ENCODE data around the gene APBA1. TPM values are rescaled to one million over a fixed set of nuclear protein-coding genes. Genes with fewer than 3 reads are reported as not detected.

APBA1 gene
- polyA plus RNA-seq, 1 donor (not counting 4 experiments of a cell fraction or from before 2014, with no cell fraction given) = 0.66 TPM

GRCh38 chr9:69617006-69617405 is 55.2 kb downstream of the APBA1 start:
- H2AFZ ChIP-seq (ENCODE audit: control insufficient read depth, low read length) = no peak overlapping the region
- H3K4me1 ChIP-seq (ENCODE audit: control insufficient read depth, extremely low read depth, insufficient read depth, low read length) = no peaks in the 10 kb centered on the region
- no peaks in the 10 kb centered on the region for H3K27me3 ChIP-seq (ENCODE audit: control insufficient read depth, extremely low read depth, insufficient read depth, low read length)
- no peaks in the 10 kb centered on the region for H3K9me3 ChIP-seq (ENCODE audit: control insufficient read depth, low read depth, low read length)
- H3K79me2 ChIP-seq (ENCODE audit: control insufficient read depth, insufficient read depth, low read length) = no peaks in the 10 kb centered on the region
- H3K4me2 ChIP-seq (ENCODE audit: control insufficient read depth, extremely low read depth, insufficient read depth, low read depth, low read length) = no peak overlapping the region
- dilution Hi-C loops (cut with MboI; ENCODE audit: extremely low pct_ligation_motif_present, low sequenced_read_pairs) = no loop called here
- no peaks in the 10 kb centered on the region for H4K20me1 ChIP-seq (ENCODE audit: control insufficient read depth, extremely low read depth, insufficient read depth, low read length)
- no peak overlapping the region for H3K27ac ChIP-seq (ENCODE audit: control insufficient read depth, insufficient read depth, low read length)
- H3K9me1 ChIP-seq (ENCODE audit: control insufficient read depth, extremely low read depth, insufficient read depth, low read length) = no peaks in the 10 kb centered on the region
- FAIRE-seq (no peak), DNase-seq (ENCODE audit: low read depth, low spot score) (no peak)
- no peak overlapping the region for H3K4me3 ChIP-seq (ENCODE audit: control insufficient read depth in 2 of 3, extremely low read depth in 1 of 3, insufficient read depth in 2 of 3, low read depth in 1 of 3, low read length in 3 of 3)
- TF ChIP-seq, protein P1, sequence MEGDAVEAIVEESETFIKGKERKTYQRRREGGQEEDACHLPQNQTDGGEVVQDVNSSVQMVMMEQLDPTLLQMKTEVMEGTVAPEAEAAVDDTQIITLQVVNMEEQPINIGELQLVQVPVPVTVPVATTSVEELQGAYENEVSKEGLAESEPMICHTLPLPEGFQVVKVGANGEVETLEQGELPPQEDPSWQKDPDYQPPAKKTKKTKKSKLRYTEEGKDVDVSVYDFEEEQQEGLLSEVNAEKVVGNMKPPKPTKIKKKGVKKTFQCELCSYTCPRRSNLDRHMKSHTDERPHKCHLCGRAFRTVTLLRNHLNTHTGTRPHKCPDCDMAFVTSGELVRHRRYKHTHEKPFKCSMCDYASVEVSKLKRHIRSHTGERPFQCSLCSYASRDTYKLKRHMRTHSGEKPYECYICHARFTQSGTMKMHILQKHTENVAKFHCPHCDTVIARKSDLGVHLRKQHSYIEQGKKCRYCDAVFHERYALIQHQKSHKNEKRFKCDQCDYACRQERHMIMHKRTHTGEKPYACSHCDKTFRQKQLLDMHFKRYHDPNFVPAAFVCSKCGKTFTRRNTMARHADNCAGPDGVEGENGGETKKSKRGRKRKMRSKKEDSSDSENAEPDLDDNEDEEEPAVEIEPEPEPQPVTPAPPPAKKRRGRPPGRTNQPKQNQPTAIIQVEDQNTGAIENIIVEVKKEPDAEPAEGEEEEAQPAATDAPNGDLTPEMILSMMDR (optimal IDR thresholded peaks at IDR 0.05 in 1 of 3, IDR thresholded peaks at IDR 0.05 in 1 of 3, conservative IDR thresholded peaks at IDR 0.05 in 1 of 3; ENCODE audit: extremely low read depth in 1 of 3, insufficient read depth in 2 of 3, low read length in 3 of 3) = no peak
- TF ChIP-seq EZH2 (IDR thresholded peaks at IDR 0.05; ENCODE audit: low read length) = no peak
- no peaks in the 10 kb centered on the region for H3K36me3 ChIP-seq (ENCODE audit: control insufficient read depth in 2 of 2, extremely low read depth in 1 of 2, insufficient read depth in 2 of 2, low read length in 2 of 2)
- H3K9ac ChIP-seq (ENCODE audit: control insufficient read depth, extremely low read depth, insufficient read depth, low read length) = no peak overlapping the region

DNA sequence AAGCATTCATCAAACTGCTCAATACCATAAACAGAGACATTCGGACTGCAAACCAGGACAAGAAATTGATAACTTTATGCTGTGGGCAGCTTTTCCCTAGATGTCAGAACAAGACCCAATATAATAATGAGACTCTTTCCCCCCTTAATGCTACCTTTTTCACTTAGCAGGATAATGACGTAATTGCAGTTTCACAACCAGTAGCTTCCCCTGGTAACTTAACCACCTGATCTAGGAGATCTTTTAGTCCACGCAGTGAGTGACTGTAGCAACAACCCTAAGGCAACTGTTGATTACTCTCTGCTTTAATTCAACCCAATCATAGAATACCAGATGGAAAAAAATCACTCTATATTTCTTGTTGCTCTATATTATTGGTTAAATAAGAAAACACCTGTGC is 56.3 kb downstream of the APBA1 start:
- Histone ChIP-seq H3K27ac (ENCODE audit: control insufficient read depth, insufficient read depth, low read length) (no peak overlapping the region), H3K9me1 (ENCODE audit: control insufficient read depth, extremely low read depth, insufficient read depth, low read length) (no peaks in the 10 kb centered on the region), H3K9ac (ENCODE audit: control insufficient read depth, extremely low read depth, insufficient read depth, low read length) (no peak overlapping the region), H4K20me1 (ENCODE audit: control insufficient read depth, extremely low read depth, insufficient read depth, low read length) (no peaks in the 10 kb centered on the region), H3K9me3 (ENCODE audit: control insufficient read depth, low read depth, low read length) (no peaks in the 10 kb centered on the region), H3K4me3 (ENCODE audit: control insufficient read depth in 2 of 3, extremely low read depth in 1 of 3, insufficient read depth in 2 of 3, low read depth in 1 of 3, low read length in 3 of 3) (no peak overlapping the region), H2AFZ (ENCODE audit: control insufficient read depth, low read length) (no peak overlapping the region), H3K4me2 (ENCODE audit: control insufficient read depth, extremely low read depth, insufficient read depth, low read depth, low read length) (no peak overlapping the region), H3K27me3 (ENCODE audit: control insufficient read depth, extremely low read depth, insufficient read depth, low read length) (no peaks in the 10 kb centered on the region), H3K4me1 (ENCODE audit: control insufficient read depth, extremely low read depth, insufficient read depth, low read length) (no peaks in the 10 kb centered on the region), H3K36me3 (ENCODE audit: control insufficient read depth in 2 of 2, extremely low read depth in 1 of 2, insufficient read depth in 2 of 2, low read length in 2 of 2) (no peaks in the 10 kb centered on the region), H3K79me2 (ENCODE audit: control insufficient read depth, insufficient read depth, low read length) (no peaks in the 10 kb centered on the region)
- no peak for TF ChIP-seq EZH2 (IDR thresholded peaks at IDR 0.05; ENCODE audit: low read length)
- TF ChIP-seq, protein P1 (optimal IDR thresholded peaks at IDR 0.05 in 1 of 3, IDR thresholded peaks at IDR 0.05 in 1 of 3, conservative IDR thresholded peaks at IDR 0.05 in 1 of 3; ENCODE audit: extremely low read depth in 1 of 3, insufficient read depth in 2 of 3, low read length in 3 of 3) = no peak
- dilution Hi-C loops (cut with MboI; ENCODE audit: extremely low pct_ligation_motif_present, low sequenced_read_pairs) = no loop called here
- FAIRE-seq = no peak
- no peak for DNase-seq (ENCODE audit: low read depth, low spot score)

All from keratinocyte (primary cell).